NCI-H524 treated with DMSO at 0.1 percent for 48 hours (cell line): Measurements from ENCODE around the gene RBM10.

Experiments used
- DNase-seq: peaks from one replicate; lab custom pipeline; 2025; lab: John Stamatoyannopoulos, UW

RBM10 gene

DNA sequence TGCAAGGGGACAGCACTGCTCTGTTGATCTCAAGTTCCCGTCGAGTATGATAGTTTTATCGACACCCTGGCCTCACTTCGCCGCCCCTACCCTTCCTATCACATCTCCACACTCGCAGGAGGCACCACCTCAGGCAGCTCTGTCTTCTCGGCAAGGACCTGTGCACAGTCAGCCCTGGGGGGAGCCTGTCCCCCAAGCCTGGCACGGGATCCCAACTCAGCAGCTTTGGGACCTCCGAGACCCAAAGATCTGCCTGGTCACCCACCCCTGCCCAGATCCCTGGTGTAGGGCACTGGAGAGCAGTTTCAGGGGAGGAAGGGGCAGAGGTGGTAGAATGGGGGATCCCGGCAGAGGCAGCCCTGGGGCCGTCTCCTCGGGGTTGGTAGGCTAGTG is 30.6 kb downstream of the RBM10 start:
- no peak for DNase-seq

DNA sequence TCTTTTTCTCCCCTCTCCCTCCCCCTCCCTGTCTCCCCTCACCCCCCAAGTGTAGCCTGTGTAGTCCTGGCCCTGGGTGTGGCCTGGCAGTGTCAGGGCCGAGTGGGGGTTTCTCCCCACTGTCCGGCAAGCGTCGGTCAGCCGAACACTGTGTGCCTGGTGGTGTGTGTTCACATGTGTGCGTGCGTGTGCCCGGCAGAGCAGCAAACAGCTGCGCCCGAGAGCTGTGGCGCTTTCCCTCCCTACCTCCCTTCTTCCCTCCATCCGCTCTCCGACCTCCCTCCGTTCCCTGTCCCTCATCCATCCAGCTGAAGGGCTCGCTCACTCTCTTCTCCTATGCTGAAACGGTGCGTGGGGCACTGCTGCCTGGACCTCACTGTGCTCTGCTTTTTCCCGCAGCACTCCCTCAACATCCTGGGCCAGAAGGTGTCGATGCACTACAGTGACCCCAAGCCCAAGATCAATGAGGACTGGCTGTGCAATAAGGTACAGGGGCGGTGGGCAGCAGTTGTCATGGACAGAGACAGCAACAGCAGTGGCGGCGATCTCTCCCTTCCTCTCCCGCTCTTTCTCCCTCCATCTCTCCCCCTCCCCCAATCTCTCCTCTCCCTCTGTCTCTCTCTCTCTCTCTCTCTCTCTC is 31.2 kb downstream of the RBM10 start:
- no peak for DNase-seq

DNA sequence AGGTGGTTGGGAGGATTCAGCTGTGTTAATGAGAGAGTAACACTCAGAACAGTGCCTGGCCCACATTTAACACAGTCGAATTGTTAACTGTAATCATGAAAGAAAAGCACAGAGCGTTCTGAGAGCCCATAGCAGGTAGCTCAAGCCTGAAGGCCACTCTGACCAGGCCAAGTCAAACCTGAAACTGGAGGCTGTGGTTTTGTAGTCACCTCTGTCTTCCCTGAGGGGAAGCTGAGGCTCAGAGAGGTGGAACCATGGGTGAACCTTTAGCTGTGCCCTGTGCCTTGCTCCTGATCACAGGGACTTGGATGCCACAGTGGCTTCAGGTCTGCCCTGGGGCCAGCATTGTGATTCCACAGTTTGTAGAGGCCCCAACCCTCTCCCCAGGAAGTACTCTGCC is 32.1 kb downstream of the RBM10 start:
- DNase-seq, result no peak

DNA sequence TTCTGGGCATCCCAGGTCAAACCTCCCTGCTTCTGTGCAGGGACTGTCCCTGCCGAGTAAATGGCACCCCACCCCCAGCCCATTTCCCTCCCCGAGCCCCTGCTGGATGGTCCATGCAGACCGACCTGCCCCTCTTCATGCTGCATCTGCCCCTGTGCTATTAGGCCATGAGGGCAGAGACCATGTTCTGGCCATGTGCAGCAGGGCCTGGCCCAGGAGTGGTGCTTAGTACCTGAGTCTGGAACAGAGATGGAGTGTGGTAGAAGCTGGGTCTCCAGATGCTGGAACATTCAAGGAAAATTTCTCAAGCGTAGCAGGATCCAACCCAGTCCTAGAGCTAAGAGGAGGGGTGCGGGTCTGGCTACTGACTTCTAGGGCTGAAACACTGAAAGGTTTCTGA is 33.3 kb downstream of the RBM10 start:
- no peak for DNase-seq

- no peak for DNase-seq
These were observed 34.4 kb downstream of the RBM10 start for GRCh38 chrX:47179221-47179927.

GRCh38 chrX:47179928-47180255 is 34.9 kb downstream of the RBM10 start:
- DNase-seq, result no peak

GRCh38 chrX:47180346-47180745 is 35.3 kb downstream of the RBM10 start:
- DNase-seq, result no peak

DNA sequence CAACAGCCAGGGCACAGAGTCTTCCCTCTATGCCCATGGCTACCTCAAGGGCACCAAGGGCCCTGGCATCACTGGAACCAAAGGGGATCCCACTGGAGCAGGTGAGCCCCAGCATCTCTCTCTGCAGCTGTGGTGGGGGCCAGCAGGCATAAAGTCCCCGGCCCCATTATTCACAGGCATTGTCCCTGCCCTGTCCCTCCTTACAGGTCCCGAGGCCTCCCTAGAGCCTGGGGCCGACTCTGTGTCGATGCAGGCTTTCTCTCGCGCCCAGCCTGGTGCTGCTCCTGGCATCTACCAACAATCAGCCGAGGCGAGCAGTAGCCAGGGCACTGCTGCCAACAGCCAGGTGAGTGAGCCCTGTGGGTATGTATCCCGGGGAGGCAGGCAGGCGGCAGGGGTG is 36.3 kb downstream of the RBM10 start:
- no peak for DNase-seq

DNA sequence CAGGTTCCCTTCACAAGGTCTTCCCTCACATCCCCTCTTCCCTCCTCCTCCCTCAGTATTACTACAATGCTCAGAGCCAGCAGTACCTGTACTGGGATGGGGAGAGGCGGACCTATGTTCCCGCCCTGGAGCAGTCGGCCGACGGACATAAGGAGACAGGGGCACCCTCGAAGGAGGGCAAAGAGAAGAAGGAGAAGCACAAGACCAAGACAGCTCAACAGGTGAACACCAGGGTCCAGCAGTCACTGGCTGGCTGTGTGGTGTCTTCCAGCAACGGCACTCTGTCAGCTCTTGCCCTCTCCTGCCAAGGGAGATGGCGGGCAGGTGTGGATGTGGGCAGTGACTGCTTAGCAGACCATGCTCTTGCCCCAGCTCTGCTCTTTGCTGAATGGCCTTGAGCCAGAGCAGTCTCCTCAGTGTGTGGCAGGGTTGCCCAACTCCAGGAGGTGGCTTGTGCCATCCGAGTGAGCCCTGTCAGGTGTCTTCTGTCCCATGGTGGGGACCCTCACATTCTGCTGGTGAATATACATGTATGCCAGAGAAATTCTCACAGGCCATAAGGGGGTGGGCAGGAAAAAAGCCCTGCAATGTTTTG is 37.2 kb downstream of the RBM10 start:
- no peak for DNase-seq

GRCh38 chrX:47184486-47184885 is 39.5 kb downstream of the RBM10 start:
- no peak for DNase-seq

DNA sequence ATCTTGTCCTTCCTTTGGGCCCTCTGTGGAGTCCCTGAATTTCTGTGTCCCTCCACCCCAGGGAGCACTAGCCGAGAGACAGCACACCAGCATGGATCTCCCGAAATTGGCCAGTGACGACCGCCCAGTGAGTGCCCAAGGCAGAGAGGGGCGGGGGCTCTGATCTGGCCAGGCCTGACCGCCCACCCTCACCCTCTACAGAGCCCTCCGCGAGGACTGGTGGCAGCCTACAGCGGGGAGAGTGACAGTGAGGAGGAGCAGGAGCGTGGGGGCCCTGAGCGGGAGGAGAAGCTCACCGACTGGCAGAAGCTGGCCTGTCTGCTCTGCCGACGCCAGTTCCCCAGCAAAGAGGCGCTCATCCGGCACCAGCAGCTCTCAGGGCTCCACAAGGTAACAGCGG is 40.2 kb downstream of the RBM10 start:
- DNase-seq, result no peak

DNA sequence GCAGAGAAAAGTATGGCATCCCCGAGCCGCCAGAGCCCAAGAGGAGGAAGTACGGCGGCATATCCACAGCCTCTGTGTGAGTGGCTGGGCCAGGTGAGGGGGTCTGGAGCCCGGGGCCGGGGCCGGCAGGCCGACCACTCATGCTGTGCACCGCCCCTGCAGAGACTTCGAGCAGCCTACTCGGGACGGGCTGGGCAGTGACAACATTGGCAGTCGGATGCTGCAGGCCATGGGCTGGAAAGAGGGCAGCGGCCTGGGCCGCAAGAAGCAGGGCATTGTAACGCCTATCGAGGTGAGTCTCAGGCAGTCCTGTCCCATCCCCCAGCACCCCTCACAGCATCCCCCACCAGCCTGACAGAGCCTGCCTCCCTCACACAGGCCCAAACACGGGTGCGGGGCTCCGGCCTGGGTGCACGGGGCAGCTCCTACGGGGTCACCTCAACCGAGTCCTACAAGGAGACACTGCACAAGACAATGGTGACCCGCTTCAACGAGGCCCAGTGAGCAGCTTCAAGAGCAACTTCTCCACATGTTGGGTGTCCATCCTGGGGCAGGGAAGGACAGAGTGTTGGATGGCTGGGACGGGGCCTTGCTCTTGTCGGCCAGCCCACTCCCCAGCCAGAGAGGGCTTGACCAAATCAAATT is 41.2 kb downstream of the RBM10 start:
- no peak for DNase-seq

DNA sequence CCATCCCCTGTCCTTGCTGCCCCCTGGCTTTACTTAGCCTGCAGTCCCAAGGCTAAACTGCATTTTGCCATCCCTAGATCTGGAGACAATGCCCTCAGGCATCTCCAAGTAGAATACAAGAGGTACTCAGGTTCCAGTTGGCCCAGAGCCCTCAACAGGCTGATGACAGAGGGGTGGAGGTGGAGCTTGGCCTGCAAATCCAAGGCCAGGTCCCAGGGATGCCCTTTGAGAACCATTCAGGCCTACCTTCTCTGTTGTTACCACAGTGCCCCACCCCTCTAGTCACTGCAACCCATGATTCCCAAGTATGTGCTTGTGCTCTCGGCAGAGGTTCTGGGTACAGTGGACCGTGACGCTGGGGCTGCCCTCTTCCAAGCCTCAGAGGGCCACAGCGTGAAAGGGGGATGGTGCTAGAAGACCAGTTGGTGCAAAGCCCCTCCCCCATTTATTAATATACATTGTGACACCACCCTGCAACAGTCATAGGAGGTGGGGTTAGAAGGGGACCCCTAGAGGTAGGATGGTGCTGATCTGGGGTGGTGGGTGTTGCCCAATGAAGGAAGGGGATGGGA is 42.2 kb downstream of the RBM10 start:
- no peak for DNase-seq

DNA sequence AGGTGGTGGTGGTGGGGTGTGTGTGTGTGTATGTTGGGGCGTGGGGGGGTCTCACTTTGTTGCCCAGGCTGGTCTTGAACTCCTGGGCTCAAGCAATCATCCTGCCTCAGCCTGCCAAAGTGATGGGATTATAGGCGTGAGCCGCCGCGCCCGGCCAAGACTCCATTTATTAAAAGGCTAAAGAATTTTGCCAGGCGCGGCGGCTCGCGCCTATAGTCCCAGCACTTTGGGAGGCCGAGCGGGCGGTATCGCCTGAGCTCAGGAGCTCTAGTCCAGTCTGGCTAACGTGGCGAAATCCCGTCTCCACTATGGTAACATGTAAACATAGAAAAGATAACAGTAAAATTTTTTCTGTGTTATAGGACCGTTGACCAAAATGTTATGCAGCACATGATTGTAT is 44.9 kb downstream of the RBM10 start:
- DNase-seq, result no peak

- peak; percentile 86 for DNase-seq
These were observed 45.6 kb downstream of the RBM10 start for GRCh38 chrX:47190445-47191269.

GRCh38 chrX:47191331-47191730 is 46.3 kb downstream of the RBM10 start:
- DNase-seq, result no peak

DNA sequence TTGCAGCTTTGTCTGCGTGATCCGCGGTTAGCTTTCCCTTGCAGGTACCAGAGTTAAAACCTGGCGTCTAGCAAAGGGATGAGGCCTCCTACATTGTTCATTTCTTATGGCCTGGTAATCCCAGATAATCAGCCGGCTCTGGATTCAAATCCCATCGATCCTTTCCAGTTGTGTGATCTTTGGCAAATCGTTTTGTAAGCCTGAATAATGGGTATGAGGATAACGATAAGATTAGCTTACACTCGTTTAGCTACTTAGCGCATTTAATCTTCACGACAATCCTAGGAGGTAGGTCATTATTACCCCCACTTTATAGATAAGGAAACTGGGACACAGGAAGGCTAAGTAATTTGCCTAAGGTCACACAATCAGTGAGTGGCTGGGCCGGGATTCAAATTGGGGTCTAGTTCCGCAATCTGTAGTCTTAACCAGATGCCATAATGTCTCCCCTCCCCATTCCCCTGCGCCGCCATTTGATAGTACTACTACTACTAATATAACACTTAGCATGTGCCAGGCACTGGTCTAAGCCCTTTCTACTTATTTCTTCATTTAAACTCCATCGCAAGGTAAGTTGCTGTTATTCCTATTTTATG is 46.9 kb downstream of the RBM10 start:
- no peak for DNase-seq

- peak; percentile 75 for DNase-seq
These were observed 48.6 kb downstream of the RBM10 start, which contains the start of gene UBA1 for GRCh38 chrX:47193475-47194193. Gene UBA1 (plus strand): TSS chrX:47193829. CDS start chrX:47198803, 4,974 bp downstream.

DNA sequence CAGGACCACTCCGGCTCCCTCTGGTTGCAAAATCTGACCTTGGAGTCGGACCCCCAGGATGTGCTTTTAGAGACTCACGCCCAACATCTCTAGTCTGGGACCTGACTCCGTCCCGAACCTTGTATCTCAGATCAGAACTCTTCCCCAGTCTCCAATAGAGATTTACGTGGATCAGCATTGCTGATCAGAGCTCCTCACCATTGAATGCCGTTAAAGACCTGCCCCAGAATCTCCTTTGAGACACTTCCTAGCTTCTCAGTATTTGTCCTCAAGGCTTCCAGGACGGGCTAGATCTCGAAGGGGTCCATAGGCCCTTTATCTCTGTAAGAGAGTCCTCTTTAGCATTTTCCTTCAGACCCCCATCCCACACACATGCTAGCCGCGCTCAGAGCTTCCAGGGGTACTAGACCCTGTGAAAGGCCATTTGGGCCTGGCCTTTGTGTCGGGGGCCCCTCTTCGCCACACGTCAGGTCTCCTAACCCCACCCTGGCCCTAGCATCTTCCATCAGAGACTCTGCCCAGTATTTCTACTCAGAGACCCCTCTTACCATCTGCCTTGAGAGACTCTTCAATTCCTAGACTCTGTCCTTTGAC is 49.3 kb downstream of the RBM10 start:
- no peak for DNase-seq

DNA sequence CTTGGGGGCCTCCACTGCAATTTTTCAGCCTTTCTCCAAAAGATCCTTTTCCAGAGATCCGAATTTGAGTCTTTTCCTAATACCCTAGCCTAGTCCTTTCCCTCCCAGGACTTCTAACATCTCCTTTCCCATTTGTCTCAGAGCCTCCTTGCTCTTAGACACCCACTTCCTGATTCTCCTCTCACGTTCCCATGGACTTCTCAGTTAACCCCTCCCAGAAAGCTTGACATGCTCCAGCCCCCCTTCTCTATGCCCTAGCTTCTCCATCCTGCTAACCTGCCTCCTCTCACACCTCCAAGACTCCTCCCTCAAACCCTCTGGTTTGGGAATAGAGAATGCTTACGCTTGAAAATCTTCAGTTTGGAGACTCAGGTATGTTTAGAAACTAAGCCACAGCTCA is 51.1 kb downstream of the RBM10 start:
- no peak for DNase-seq
